ENCODE measurements around the gene KRTAP10-4.
"Not testable (repeated sequence)": the region's sequence is repeated elsewhere in the genome, so short reads cannot be mapped to it uniquely, and the experiment has no call there.

Gene KRTAP10-4

DNA sequence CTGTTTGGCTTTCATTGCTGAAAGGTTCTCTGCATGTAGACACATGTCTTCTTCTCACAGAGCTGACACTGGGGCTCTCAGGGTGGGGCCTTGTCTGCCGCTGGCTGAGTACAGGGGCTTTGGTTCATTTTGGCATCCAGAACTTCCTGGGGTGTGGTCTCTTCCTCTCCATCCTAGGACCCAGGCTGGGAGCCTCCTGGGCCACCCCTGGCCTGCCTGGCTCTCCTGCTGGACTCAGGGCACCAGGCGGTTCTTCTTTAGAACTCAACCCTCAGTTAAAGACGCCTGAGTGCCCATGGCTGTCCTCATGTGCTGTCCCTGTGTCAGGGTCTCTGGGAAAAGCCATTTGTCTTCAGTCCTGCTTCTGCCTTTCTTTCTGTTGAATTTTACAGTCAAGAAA lies 12.4 kb downstream of the KRTAP10-4 start:
- FAIRE-seq: no peak
- no peak for DNase-seq (ENCODE audit: insufficient read length, low spot score)
- no peak for TF ChIP-seq CTCF (IDR thresholded peaks at IDR 0.05; ENCODE audit: insufficient read depth, missing control alignments)

DNA sequence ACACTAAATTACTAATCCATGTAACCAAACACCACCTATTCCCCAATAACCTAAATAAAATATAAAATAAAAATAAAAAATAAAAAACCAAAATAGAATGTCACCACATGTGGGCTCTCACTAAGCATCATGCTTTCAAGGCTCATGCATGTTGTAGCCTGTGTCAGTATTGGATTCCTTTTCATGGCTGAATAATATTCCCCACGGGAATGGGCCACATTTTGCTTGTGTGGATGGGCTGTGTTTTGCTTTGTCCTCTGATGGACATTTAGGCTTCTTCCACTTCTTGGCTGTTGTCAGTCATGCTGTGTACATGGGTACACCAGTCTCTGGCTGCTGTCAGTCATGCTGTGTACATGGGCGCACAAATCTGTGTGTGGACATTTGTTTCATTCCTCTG lies 15.6 kb downstream of the KRTAP10-4 start:
- no peak for TF ChIP-seq CTCF (IDR thresholded peaks at IDR 0.05; ENCODE audit: insufficient read depth, missing control alignments)
- DNase-seq (ENCODE audit: insufficient read length, low spot score): no peak
- no peak for FAIRE-seq

DNA sequence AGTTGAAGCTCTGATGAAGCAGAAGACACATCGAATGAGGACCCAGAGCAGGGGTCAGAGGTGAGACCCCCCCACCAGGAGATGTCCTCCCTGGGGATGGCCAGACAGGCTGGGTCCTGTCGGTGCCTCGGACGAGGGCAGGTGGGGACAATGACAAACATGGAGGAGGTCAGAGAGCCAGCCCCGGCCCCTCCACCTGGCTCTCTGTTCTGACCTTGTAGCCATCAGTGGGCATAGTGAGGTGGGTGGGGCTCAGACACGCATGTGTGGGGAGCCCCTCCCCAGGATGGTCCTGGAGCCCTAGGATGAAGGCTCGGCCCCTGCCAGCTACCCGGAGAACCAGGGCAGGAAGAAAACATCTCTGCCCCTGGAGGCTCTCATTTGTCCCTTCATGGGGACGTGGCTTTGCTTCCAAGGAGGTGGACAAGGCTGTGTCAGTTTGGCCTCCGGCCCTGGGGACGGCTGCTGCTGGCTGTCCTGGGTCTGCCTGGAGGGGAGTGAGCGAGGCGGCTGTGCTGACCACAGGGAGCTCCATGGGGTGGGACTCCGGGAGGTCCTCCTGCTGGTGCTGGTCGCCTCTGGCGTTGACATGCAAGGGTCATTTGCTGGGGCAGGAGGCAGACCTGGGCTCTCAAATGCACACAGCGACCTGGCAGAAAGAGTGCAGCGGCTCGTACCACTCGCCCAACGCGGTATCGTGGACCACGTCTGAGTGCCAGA lies 16.2 kb downstream of the KRTAP10-4 start:
- TF ChIP-seq CTCF (IDR thresholded peaks at IDR 0.05; ENCODE audit: insufficient read depth, missing control alignments): no peak
- DNase-seq (ENCODE audit: insufficient read length, low spot score) (no peak), FAIRE-seq (no peak)

DNA sequence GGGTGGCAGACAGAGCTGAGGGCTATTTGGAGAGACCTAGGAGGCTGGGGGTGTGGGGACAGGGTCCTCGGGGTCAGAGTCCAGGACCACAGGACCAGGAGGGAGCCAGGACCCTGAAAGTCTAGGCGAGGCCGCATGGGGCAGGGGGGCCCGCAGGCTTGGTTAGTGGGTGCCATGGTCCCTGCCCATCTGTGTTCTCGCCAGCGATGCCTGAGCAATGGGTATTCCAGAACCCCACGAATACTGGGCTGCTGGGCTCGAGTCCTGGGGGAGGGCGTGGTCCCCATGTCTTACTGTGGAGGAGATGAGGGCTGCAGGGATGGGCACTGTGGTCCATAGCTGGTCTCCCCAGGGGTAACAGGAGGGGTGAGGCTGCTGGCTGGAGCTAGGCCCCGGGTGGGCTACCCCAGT lies 16.8 kb downstream of the KRTAP10-4 start:
- TF ChIP-seq CTCF (IDR thresholded peaks at IDR 0.05; ENCODE audit: insufficient read depth, missing control alignments): no peak
- no peak for DNase-seq (ENCODE audit: insufficient read length, low spot score)
- no peak for FAIRE-seq

DNA sequence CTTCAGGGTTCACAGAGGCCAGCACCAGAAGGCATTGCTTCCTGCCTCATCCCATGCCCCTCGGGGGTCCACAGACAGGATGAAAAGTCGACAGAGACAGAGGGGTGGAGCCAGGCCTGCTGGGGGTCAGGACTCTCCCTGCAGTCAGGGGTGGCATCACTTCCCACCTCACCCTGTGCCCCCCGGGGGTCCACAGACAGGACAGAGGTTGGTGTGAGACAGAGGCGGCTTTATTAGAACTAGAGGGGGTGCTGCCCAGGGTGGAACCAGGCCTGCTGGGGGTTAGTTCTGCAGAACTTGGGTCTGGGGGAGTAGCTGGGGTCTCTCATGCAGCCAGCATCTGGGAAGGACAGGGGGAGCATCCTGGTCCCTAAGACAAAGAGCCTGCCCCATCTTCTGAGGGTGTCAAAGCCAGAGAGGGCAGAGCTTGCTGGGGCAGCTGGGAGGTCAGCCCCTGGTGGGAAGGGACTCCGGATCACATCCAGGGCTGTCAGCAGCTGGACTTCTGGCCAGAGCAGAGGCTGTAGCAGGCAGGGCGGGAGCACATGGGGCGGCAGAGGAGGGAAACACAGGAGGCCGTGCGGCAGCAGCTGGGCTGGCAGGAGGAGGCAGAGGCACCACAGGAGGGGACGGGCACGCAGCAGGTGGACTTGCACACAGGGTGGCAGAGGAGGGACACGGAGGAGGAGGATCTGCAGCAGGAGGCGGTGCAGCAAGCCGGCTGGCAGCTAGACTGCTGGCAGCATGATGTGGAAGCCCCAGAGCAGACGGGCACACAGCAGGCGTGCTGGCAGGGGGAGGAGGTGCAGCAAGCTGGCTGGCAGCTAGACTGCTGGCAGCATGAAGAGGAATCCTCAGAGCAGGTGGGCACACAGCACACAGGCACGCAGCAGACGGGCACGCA lies 17.6 kb downstream of the KRTAP10-4 start:
- not testable (repeated sequence) for FAIRE-seq; DNase-seq (ENCODE audit: insufficient read length, low spot score)

GRCh38 chr21:44591801-44592130 lies 18.2 kb downstream of the KRTAP10-4 start:
- not testable (repeated sequence) for FAIRE-seq; DNase-seq (ENCODE audit: insufficient read length, low spot score)

DNA sequence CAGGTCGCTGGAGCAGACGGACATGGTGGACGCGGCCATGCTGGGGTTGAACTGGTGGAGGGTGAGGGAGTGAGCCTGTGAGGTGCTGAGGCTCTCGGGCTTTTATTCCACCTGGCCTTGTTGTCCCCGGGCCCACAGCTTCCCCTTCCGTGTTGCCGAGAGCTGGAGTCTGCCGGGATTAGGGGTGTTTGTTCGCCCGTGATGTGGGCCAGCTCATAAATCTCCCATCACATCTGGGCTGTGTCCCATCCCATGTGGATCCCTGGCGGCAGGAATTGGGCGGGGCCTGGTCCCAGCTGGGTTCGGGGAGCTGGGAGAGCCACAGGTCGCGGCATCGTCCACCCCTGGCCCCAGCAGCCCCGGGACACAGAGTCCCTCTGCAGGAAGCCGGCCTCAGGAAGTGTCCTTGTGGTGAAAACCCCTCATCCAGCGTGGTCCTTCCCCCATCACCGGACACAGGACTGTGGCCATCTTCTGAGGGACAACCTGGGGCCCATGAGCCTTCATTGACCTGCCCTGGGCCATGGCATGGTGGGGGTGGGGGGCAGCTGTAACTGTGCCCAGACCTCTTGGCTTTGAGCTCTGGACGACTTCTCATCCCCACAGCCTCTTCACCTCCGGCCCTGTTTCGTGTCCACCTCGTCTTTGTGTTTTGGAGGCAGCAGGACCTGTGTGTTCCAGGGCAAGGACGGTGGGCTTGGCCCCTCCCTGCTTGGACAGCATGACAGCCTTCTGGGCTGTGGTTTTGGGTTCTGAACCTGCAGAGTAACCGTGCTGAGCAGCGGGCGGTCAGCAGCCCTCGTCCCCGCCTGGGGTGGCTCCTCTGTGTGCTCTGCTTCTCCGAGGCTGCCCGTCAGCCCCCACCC lies 19.1 kb downstream of the KRTAP10-4 start, which contains the start of gene KRTAP10-6:
Gene KRTAP10-6, minus strand, starts transcription at position 60 of the 866 bp plus-strand sequence. Its CDS starts 21 bp downstream, at position 39.
- DNase-seq (ENCODE audit: insufficient read length, low spot score) (no peak), FAIRE-seq (no peak)
- no peak for TF ChIP-seq CTCF (IDR thresholded peaks at IDR 0.05; ENCODE audit: insufficient read depth, missing control alignments)
